A549 (cell line): ENCODE results near the gene SDS. TPM values are rescaled to one million over a fixed set of nuclear protein-coding genes. Genes with fewer than 3 reads are reported as not detected.

Experiments used
- ATAC-seq, 2 experiments: fragments of 200-7000 bp in 1 of 2; fragments of >200 bp in 1 of 2; cut with Nextera tagmentation in 1 of 2; cut with Tn5 transposase in 1 of 2; 3 replicates each; pipeline versions ENCODE4 v1.8.0 to v1.9.1; 2018 to 2020; ENCODE audit warnings: mild to moderate bottlenecking in 1 of 2, moderate library complexity in 1 of 2
- CTCF ChIA-PET: fragments of 300-600 bp; sonication (Branson Sonifier 250); formaldehyde crosslinking; extraction: SDS; loops from one replicate; lab custom pipeline; 2021; ENCODE audit warnings: antibody characterized with exemption, inconsistent platforms; lab: Yijun Ruan, JAX
- POLR2A ChIA-PET: fragments of 350-600 bp; formaldehyde crosslinking; extraction: SDS; loops from one replicate; lab custom pipeline; 2021; ENCODE audit warnings: antibody characterized with exemption, inconsistent platforms; lab: Yijun Ruan, JAX
- DNase-seq, 2 experiments: peaks; one replicate each; pipeline versions ENCODE4 v3.0.0 to v3.0.0-alpha.2; 2011 to 2016; ENCODE audit warnings: low read depth in 1 of 2, low spot score in 1 of 2
- FAIRE-seq: peaks from 2 replicates; lab custom pipeline; 2011; peaks lifted over from hg19 to GRCh38; lab: Jason Lieb, UNC
- H3K27ac ChIP-seq, 2 experiments: fragments of >200 bp; sonication (Bioruptor Twin); formaldehyde crosslinking; 3 replicates each; pipeline ENCODE4 v1.5.1; 2016 to 2017
- H3K4me1 ChIP-seq: fragments of >200 bp; sonication (Bioruptor Twin); formaldehyde crosslinking; 3 replicates; pipeline ENCODE4 v1.6.1; 2016
- H3K4me2 ChIP-seq: fragments of >200 bp; sonication (Bioruptor Twin); formaldehyde crosslinking; 3 replicates; pipeline ENCODE4 v1.6.1; 2016
- H3K4me3 ChIP-seq: fragments of >200 bp; sonication (Bioruptor Twin); formaldehyde crosslinking; 3 replicates; pipeline ENCODE4 v1.5.1; 2016
- H3K9me3 ChIP-seq: fragments of >200 bp; sonication (Bioruptor Twin); formaldehyde crosslinking; 3 replicates; pipeline ENCODE4 v1.6.1; 2016
- CEBPB ChIP-seq, 2 experiments: fragments of >200 bp in 1 of 2; sonication (Bioruptor Twin) in 1 of 2; formaldehyde crosslinking in 1 of 2; IDR thresholded peaks; 2 replicates each; pipeline ENCODE4 v1.6.1; 2012 to 2016
- CHD4 ChIP-seq: fragments of 200-600 bp; sonication (generic); IDR thresholded peaks from 2 replicates; pipeline ENCODE4 v1.6.1; 2016; ENCODE audit warnings: antibody characterized with exemption, mild to moderate bottlenecking, borderline replicate concordance
- CTCF ChIP-seq: fragments of >200 bp; sonication (Bioruptor Twin); formaldehyde crosslinking; IDR thresholded peaks from 3 replicates; pipeline ENCODE4 v1.5.1; 2016
- E2F6 ChIP-seq: IDR thresholded peaks from 2 replicates; pipeline ENCODE4 v1.6.1; 2012; ENCODE audit warnings: low read depth, borderline replicate concordance
- EHF ChIP-seq: fragments of 250-450 bp; sonication (Bioruptor Pico); IDR thresholded peaks from 2 replicates; pipeline ENCODE4 v1.5.0; 2020; ENCODE audit warnings: mild to moderate bottlenecking
- EHMT2 ChIP-seq: fragments of 200-600 bp; sonication (generic); IDR thresholded peaks from 2 replicates; pipeline ENCODE4 v1.6.1; 2016; ENCODE audit warnings: antibody characterized with exemption, low read depth, mild to moderate bottlenecking, moderate library complexity
- ELK1 ChIP-seq: fragments of 150-350 bp; IDR thresholded peaks from 2 replicates; pipeline ENCODE4 v1.6.1; 2014; ENCODE audit warnings: low read depth, mild to moderate bottlenecking, low read length
- EP300 ChIP-seq, 2 experiments: fragments of >200 bp; sonication (Bioruptor Twin); formaldehyde crosslinking; IDR thresholded peaks; 2 replicates in 1 of 2; 3 replicates in 1 of 2; pipeline ENCODE4 v1.6.1; 2016 to 2017
- FOXS1 ChIP-seq: fragments of 250-450 bp; sonication (Bioruptor Pico); IDR thresholded peaks from 2 replicates; pipeline ENCODE4 v1.5.0; 2020; ENCODE audit warnings: mild to moderate bottlenecking, moderate library complexity
- HDAC2 ChIP-seq: fragments of 200-600 bp; sonication (generic); IDR thresholded peaks from 2 replicates; pipeline ENCODE4 v1.6.1; 2016
- HES2 ChIP-seq: fragments of >200 bp; sonication (Bioruptor Twin); formaldehyde crosslinking; IDR thresholded peaks from 2 replicates; pipeline ENCODE4 v1.6.1; 2016
- HOXA7 ChIP-seq: fragments of 250-450 bp; sonication (Bioruptor Pico); IDR thresholded peaks from 2 replicates; pipeline ENCODE4 v1.5.0; 2020; ENCODE audit warnings: mild to moderate bottlenecking, moderate library complexity
- JUNB ChIP-seq: fragments of >200 bp; sonication (Bioruptor Twin); formaldehyde crosslinking; IDR thresholded peaks from 2 replicates; pipeline ENCODE4 v1.6.1; 2016
- MAFK ChIP-seq: fragments of 450-650 bp; IDR thresholded peaks from 2 replicates; pipeline ENCODE4 v1.6.1; 2014; ENCODE audit not compliant: partially characterized antibody
- MAZ ChIP-seq: fragments of 150-350 bp; IDR thresholded peaks from 2 replicates; pipeline ENCODE4 v1.6.1; 2014; ENCODE audit warnings: antibody characterized with exemption, low read depth, low read length, borderline replicate concordance
- MYC ChIP-seq: IDR thresholded peaks from 2 replicates; pipeline ENCODE4 v1.6.1; 2012; ENCODE audit warnings: mild to moderate bottlenecking, inconsistent platforms, low read length, improper control_type of control experiment, borderline replicate concordance
- NR3C1 ChIP-seq: fragments of >200 bp; sonication (Bioruptor Twin); formaldehyde crosslinking; IDR thresholded peaks from 3 replicates; pipeline ENCODE4 v1.6.1; 2017
- PHF8 ChIP-seq: fragments of 200-600 bp; sonication (generic); IDR thresholded peaks from 2 replicates; pipeline ENCODE4 v1.6.1; 2016; ENCODE audit warnings: low read depth, mild to moderate bottlenecking, antibody characterized with exemption, moderate library complexity, borderline replicate concordance
- POLR2A ChIP-seq: IDR thresholded peaks from 2 replicates; pipeline ENCODE4 v1.6.1; 2012; ENCODE audit warnings: mild to moderate bottlenecking, low read length
- POLR2AphosphoS2 ChIP-seq: conservative IDR thresholded peaks from 2 replicates; pipeline ENCODE4 v1.6.1; 2012; ENCODE audit warnings: low read length, improper control_type of control experiment, inconsistent platforms
- RCOR1 ChIP-seq: fragments of 150-350 bp; IDR thresholded peaks from 2 replicates; pipeline ENCODE4 v1.6.1; 2014; ENCODE audit warnings: antibody characterized with exemption, low read length, low read depth
- REST ChIP-seq: fragments of 200-600 bp; sonication (generic); IDR thresholded peaks from 2 replicates; pipeline ENCODE4 v1.6.1; 2016; ENCODE audit warnings: antibody characterized with exemption, mild to moderate bottlenecking, moderate library complexity
- RFX5 ChIP-seq: fragments of 450-650 bp; IDR thresholded peaks from 2 replicates; pipeline ENCODE4 v1.7.1; 2014; ENCODE audit warnings: antibody characterized with exemption, mild to moderate bottlenecking, moderate library complexity
- RNF2 ChIP-seq: fragments of 200-600 bp; sonication (generic); IDR thresholded peaks from 2 replicates; pipeline ENCODE4 v1.6.1; 2016; ENCODE audit warnings: low read depth, mild to moderate bottlenecking, antibody characterized with exemption, moderate library complexity, borderline replicate concordance
- SMC3 ChIP-seq: fragments of >200 bp; sonication (Bioruptor Twin); formaldehyde crosslinking; IDR thresholded peaks from 3 replicates; pipeline ENCODE4 v1.6.1; 2018; ENCODE audit warnings: inconsistent platforms
- SREBF2 ChIP-seq: fragments of 450-650 bp; IDR thresholded peaks from 2 replicates; pipeline ENCODE4 v1.6.1; 2014; ENCODE audit warnings: mild to moderate bottlenecking, moderate library complexity
- TFCP2L1 ChIP-seq: fragments of 250-450 bp; sonication (Bioruptor Pico); IDR thresholded peaks from 2 replicates; pipeline ENCODE4 v1.5.0; 2021; ENCODE audit warnings: mild to moderate bottlenecking
- ZFP36 ChIP-seq: fragments of 450-650 bp; IDR thresholded peaks from 2 replicates; pipeline ENCODE4 v1.6.1; 2014; ENCODE audit warnings: borderline replicate concordance; ENCODE audit not compliant: partially characterized antibody
- ZNF302 ChIP-seq: fragments of 250-450 bp; sonication (Bioruptor Pico); IDR thresholded peaks from 2 replicates; pipeline ENCODE4 v1.9.0; 2021; ENCODE audit warnings: inconsistent platforms, mild to moderate bottlenecking, moderate library complexity
- WGBS: methylation state at CpG from one replicate; pipeline ENCODE4 v1.1.6; 2017; ENCODE audit errors: missing lambda C conversion rate; 5-methylcytosine and 5-hydroxymethylcytosine counted together
- polyA plus RNA-seq, 4 experiments: library from polyadenylated mRNA; depleted of rRNA in 3 of 4; stranded (reverse); fragments of >200 nt; fragmentation: RNase III in 1 of 4; extraction: RNeasy Plus Mini Kit Qiagen cat#74134 plus additional on column Dnase treatment in 1 of 4; gene quantifications; 2 replicates in 3 of 4; 3 replicates in 1 of 4; pipeline ENCODE4 v1.2.3, GENCODE V29; 2011 to 2017

Gene SDS
- polyA plus RNA-seq, 2 of the 4 experiments (the other 2 are of a cell fraction) = 3.9 to 7.3 TPM

- ChIA-PET CTCF (interaction anchor here (0.7 to 1.2 kb wide), 4 partner anchors 12 to 278 kb away, joined by 3 to 4 read pairs (median 3); no protein-coding TSS in a partner anchor), POLR2A (no interaction called here)
- ATAC-seq (no peak), FAIRE-seq (no peak), DNase-seq (no peak)
- TF ChIP-seq RCOR1 = no peak
- TF ChIP-seq SMC3 = no peak
- TF ChIP-seq ELK1 = no peak
- TF ChIP-seq EHF = no peak
- TF ChIP-seq CEBPB (IDR thresholded peaks at IDR 0.05) = no peak
- TF ChIP-seq EP300 (IDR thresholded peaks at IDR 0.05) = no peak
- TF ChIP-seq POLR2A = no peak
- no peak for TF ChIP-seq POLR2AphosphoS2
- TF ChIP-seq EHMT2 = no peak
- TF ChIP-seq HOXA7 (CRISPR knock-in tag) = no peak
- TF ChIP-seq JUNB = no peak
- TF ChIP-seq NR3C1 = no peak
- no peak for TF ChIP-seq RFX5
- TF ChIP-seq REST = no peak
- TF ChIP-seq SREBF2 = no peak
- TF ChIP-seq E2F6 = no peak
- TF ChIP-seq MAFK = no peak
- no peak for TF ChIP-seq HES2
- no peak for TF ChIP-seq HDAC2
- 50% methylated on average over 1 of the region's 1 CpG for WGBS
- Histone ChIP-seq H3K4me1 (peaks cover 2% of the 10 kb centered on the region; the same call in 1 of the 3 replicates), H3K27ac (no peak overlapping the region), H3K9me3 (no peaks in the 10 kb centered on the region), H3K4me3 (no peak overlapping the region), H3K4me2 (no peak overlapping the region)
Measured at GRCh38 chr12:113428482-113428881, 24.8 kb upstream of the SDS start.

- ATAC-seq (no peak), FAIRE-seq (no peak), DNase-seq (no peak)
- H3K9me3 ChIP-seq = no peaks in the 10 kb centered on the region
- no peak overlapping the region for H3K4me3 ChIP-seq
- H3K27ac ChIP-seq = no peak overlapping the region
- WGBS = 62% methylated on average over 8 of the region's 9 CpGs
- no peak for TF ChIP-seq SMC3
- no peak overlapping the region for H3K4me2 ChIP-seq
- POLR2A ChIA-PET = no interaction called here
- CTCF ChIA-PET = interaction anchor here (1.7 kb wide), 1 partner anchor 114 kb away, joined by 5 read pairs; no protein-coding TSS in a partner anchor
- H3K4me1 ChIP-seq = peaks cover 8% of the 10 kb centered on the region; the same call in 2 of the 3 replicates
Measured at GRCh38 chr12:113427882-113428281, 24.2 kb upstream of the SDS start.

- no peak overlapping the region for H3K4me2 ChIP-seq
- peak overlapping the region in 1 of 2 experiments; percentile 12; a peak in 1 of 6 replicates for H3K27ac ChIP-seq
- peaks cover 20% of the 10 kb centered on the region for H3K4me1 ChIP-seq
- 67% methylated on average over 11 of the region's 11 CpGs for WGBS
- DNase-seq (no peak), ATAC-seq (no peak), FAIRE-seq (no peak)
- no peaks in the 10 kb centered on the region for H3K9me3 ChIP-seq
- POLR2A ChIA-PET = interaction anchor here (0.6 kb wide), 1 partner anchor 118 kb away, joined by 4 read pairs; no protein-coding TSS in a partner anchor
- H3K4me3 ChIP-seq = no peak overlapping the region
- CTCF ChIA-PET = interaction anchor here (0.6 to 2.2 kb wide), 48 partner anchors 9 to 496 kb away, joined by 3 to 31 read pairs (median 6); partner anchors contain the start of genes PLBD2, SDS and SLC8B1
- TF ChIP-seq ZFP36 = no peak
- TF ChIP-seq MAZ = no peak
- no peak for TF ChIP-seq MYC
- TF ChIP-seq PHF8 = no peak
- TF ChIP-seq CHD4 = no peak
- no peak for TF ChIP-seq EP300 (IDR thresholded peaks at IDR 0.05)
- TF ChIP-seq FOXS1 (CRISPR knock-in tag) = no peak
- TF ChIP-seq SREBF2 = no peak
- TF ChIP-seq TFCP2L1 (CRISPR knock-in tag) = no peak
- TF ChIP-seq ZNF302 = no peak
- no peak for TF ChIP-seq CTCF
- no peak for TF ChIP-seq RNF2
Measured at GRCh38 chr12:113425960-113426453, 22.3 kb upstream of the SDS start.
